ENCODE measurements around the gene MANBA. TPM values are rescaled to one million over a fixed set of nuclear protein-coding genes. Genes with fewer than 3 reads are reported as not detected.

The MANBA gene
- total RNA-seq, 1 experiment from 2014 or later = 21.4 TPM

GRCh38 chr4:102783006-102783405 lies 22.2 kb upstream of the MANBA start:
- Histone ChIP-seq H3K9ac (ENCODE audit: extremely low read depth, insufficient read length, low read length) (no peak overlapping the region), H2AFZ (ENCODE audit: low read length) (no peak overlapping the region), H4K8ac (replicated peaks; ENCODE audit: insufficient read length, low read depth, low read length) (no peak overlapping the region), H2BK15ac (ENCODE audit: low read depth, low read length) (no peak overlapping the region), H3K79me2 (ENCODE audit: insufficient read depth, low read length) (no peaks in the 10 kb centered on the region), H2BK12ac (ENCODE audit: insufficient read length, low read depth, low read length) (no peak overlapping the region), H3T11ph (ENCODE audit: low read length) (no peak overlapping the region), H2BK20ac (ENCODE audit: low read depth, low read length, poor library complexity, severe bottlenecking) (no peak overlapping the region), H3K4me1 (ENCODE audit: insufficient read depth, low read length) (no peaks in the 10 kb centered on the region; the same call in 1 of the 2 replicates), H4K91ac (ENCODE audit: insufficient read length, low read depth, low read length) (no peak overlapping the region), H3K4me2 (ENCODE audit: insufficient read depth, insufficient read length, low read length) (no peak overlapping the region), H3K27me3 (ENCODE audit: insufficient read depth, low read length) (no peaks in the 10 kb centered on the region), H3K79me1 (ENCODE audit: insufficient read depth, low read depth, low read length, poor library complexity, severe bottlenecking) (no peaks in the 10 kb centered on the region), H2BK5ac (ENCODE audit: insufficient read length, low read length) (no peak overlapping the region), H3K18ac (ENCODE audit: insufficient read length, low read depth, low read length) (no peak overlapping the region), H3K56ac (ENCODE audit: insufficient read length, low read depth, low read length) (no peak overlapping the region), H3K23ac (ENCODE audit: insufficient read length, low read depth, low read length) (no peak overlapping the region), H4K20me1 (ENCODE audit: control insufficient read depth, insufficient read depth, insufficient read length) (no peaks in the 10 kb centered on the region), H3K4ac (ENCODE audit: low read depth, low read length) (no peak overlapping the region), H3K14ac (ENCODE audit: insufficient read depth, low read length) (no peak overlapping the region), H2BK120ac (ENCODE audit: low read depth, low read length, poor library complexity, severe bottlenecking) (no peak overlapping the region), H4K5ac (ENCODE audit: insufficient read length, low read depth, low read length) (no peak overlapping the region), H3K27ac (ENCODE audit: insufficient read length, low read depth, low read length) (no peak overlapping the region), H3K9me3 (ENCODE audit: control insufficient read depth, low read depth, low read length) (no peaks in the 10 kb centered on the region), H2AK5ac (ENCODE audit: insufficient read length, low read length) (no peak overlapping the region), H3K23me2 (ENCODE audit: insufficient read length, low read depth, low read length, poor library complexity, severe bottlenecking) (no peaks in the 10 kb centered on the region)
- H3K27ac Mint-ChIP-seq = no peak overlapping the region
- WGBS (ENCODE audit: extremely low coverage, insufficient read length, low lambda C conversion rate) = no CpG with 5 or more reads among the region's 2 CpGs
- no peaks in the 10 kb centered on the region for H3K36me3 Mint-ChIP-seq (ENCODE audit: insufficient read depth in 1 of 3, low read depth in 3 of 3)
- TF ChIP-seq CTCF (conservative IDR thresholded peaks at IDR 0.05) = no peak
- DNase-seq = no peak
- H3K9me3 Mint-ChIP-seq = no peaks in the 10 kb centered on the region
- H3K4me3 Mint-ChIP-seq = no peak overlapping the region
- peaks cover 0 to 4% of the 10 kb centered on the region in 2 experiments; a peak in 1 of 4 replicates for H3K4me1 Mint-ChIP-seq
- no peaks in the 10 kb centered on the region; the same call in 1 of the 2 replicates for H3K27me3 Mint-ChIP-seq (ENCODE audit: low read depth)
